Fibroblast of lung (primary cell): ENCODE data around the gene CHKA.

ENCODE experiments used
- CTCF ChIP-seq, 2 donors: IDR thresholded peaks in 1 of 2; conservative IDR thresholded peaks in 1 of 2; 1 replicate in 1 of 2; 2 replicates in 1 of 2; pipeline ENCODE4 v1.5.1; 2011 to 2012; ENCODE audit warnings: low read length in 2 of 2, control low read depth in 1 of 2, inconsistent platforms in 1 of 2, low read depth in 1 of 2, mild to moderate bottlenecking in 1 of 2
- EZH2 ChIP-seq: IDR thresholded peaks from 2 replicates; pipeline ENCODE4 v1.5.1; 2012; ENCODE audit warnings: low read length, control low read depth, mild to moderate bottlenecking; ENCODE audit errors: missing control alignments

GRCh38 chr11:68057807-68058206 is 63.4 kb downstream of the CHKA start:
- TF ChIP-seq EZH2 (no peak), CTCF (conservative IDR thresholded peaks at IDR 0.05 in 1 of 2, IDR thresholded peaks at IDR 0.05 in 1 of 2; ENCODE audit: low read depth in 1 of 2, low read length in 2 of 2) (no peak)
